WTC11 (cell line): Measurements from ENCODE around the gene SRSF6. TPM values are rescaled to one million over a fixed set of nuclear protein-coding genes. Genes with fewer than 3 reads are reported as not detected.

ENCODE experiments used
- ATAC-seq: fragments of 200-7000 bp; cut with Tn5 transposase; 2 replicates; pipeline ENCODE4 v1.10.0; 2021; ENCODE audit warnings: mild to moderate bottlenecking, moderate library complexity
- CTCF ChIA-PET: fragments of 300-600 bp; sonication (Branson Sonifier 250); formaldehyde crosslinking; loops from one replicate; lab custom pipeline; 2021; ENCODE audit warnings: antibody characterized with exemption; lab: Charles Lee
- POLR2A ChIA-PET: fragments of 350-600 bp; sonication (Branson Sonifier 250); formaldehyde crosslinking; loops from one replicate; lab custom pipeline; 2021; ENCODE audit warnings: antibody characterized with exemption; lab: Charles Lee
- DNase-seq: peaks from one replicate; pipeline ENCODE4 v3.0.0; 2021; ENCODE audit warnings: low spot score
- H3K27ac Mint-ChIP-seq: 2 replicates; pipeline ENCODE4 v1.8.0; 2021; ENCODE audit warnings: mixed read lengths
- H3K27me3 Mint-ChIP-seq: 2 replicates; pipeline ENCODE4 v1.8.0; 2021; ENCODE audit warnings: low read depth, mild to moderate bottlenecking, moderate library complexity, mixed read lengths
- H3K36me3 Mint-ChIP-seq: 2 replicates; pipeline ENCODE4 v1.8.0; 2021; ENCODE audit warnings: mixed read lengths
- H3K4me1 Mint-ChIP-seq: 2 replicates; pipeline ENCODE4 v1.8.0; 2022; ENCODE audit warnings: mixed read lengths
- H3K4me3 Mint-ChIP-seq: 2 replicates; pipeline ENCODE4 v1.8.0; 2021; ENCODE audit warnings: mild to moderate bottlenecking, moderate library complexity, mixed read lengths
- H3K9me3 Mint-ChIP-seq: 2 replicates; pipeline ENCODE4 v1.8.0; 2021; ENCODE audit warnings: mixed read lengths
- ELF4 ChIP-seq: sonication (generic); formaldehyde crosslinking; IDR thresholded peaks from 2 replicates; pipeline ENCODE4 v1.8.1; 2022; ENCODE audit warnings: low read depth, mild to moderate bottlenecking, moderate library complexity, missing genetic modification reagents
- EMX1 ChIP-seq: fragments of 250-450 bp; sonication (Bioruptor Pico); IDR thresholded peaks from 2 replicates; pipeline ENCODE4 v1.8.0; 2021; ENCODE audit warnings: mild to moderate bottlenecking
- ETV6 ChIP-seq: sonication (generic); formaldehyde crosslinking; IDR thresholded peaks from 2 replicates; pipeline ENCODE4 v1.8.1; 2022; ENCODE audit warnings: mild to moderate bottlenecking, missing genetic modification reagents
- GABPB1 ChIP-seq: sonication (generic); formaldehyde crosslinking; IDR thresholded peaks from 2 replicates; pipeline ENCODE4 v1.8.1; 2023; ENCODE audit warnings: mild to moderate bottlenecking, missing genetic modification reagents
- NFATC4 ChIP-seq: fragments of 250-450 bp; sonication (Bioruptor Pico); IDR thresholded peaks from 2 replicates; pipeline ENCODE4 v1.9.0; 2021; ENCODE audit warnings: mild to moderate bottlenecking
- SMAD3 ChIP-seq: sonication (generic); formaldehyde crosslinking; IDR thresholded peaks from 2 replicates; pipeline ENCODE4 v1.8.0; 2022; ENCODE audit warnings: missing genetic modification reagents, mild to moderate bottlenecking, borderline replicate concordance
- ZNF232 ChIP-seq: sonication (generic); formaldehyde crosslinking; IDR thresholded peaks from 2 replicates; pipeline ENCODE4 v1.8.0; 2022; ENCODE audit warnings: mild to moderate bottlenecking, missing genetic modification reagents
- ZNF317 ChIP-seq: sonication (generic); formaldehyde crosslinking; IDR thresholded peaks from 2 replicates; pipeline ENCODE4 v1.8.1; 2023; ENCODE audit warnings: low read depth, mild to moderate bottlenecking, moderate library complexity, missing genetic modification reagents, borderline replicate concordance
- ZNF671 ChIP-seq: fragments of 250-450 bp; sonication (Bioruptor Pico); IDR thresholded peaks from 2 replicates; pipeline ENCODE4 v1.8.0; 2021; ENCODE audit warnings: mild to moderate bottlenecking
- total RNA-seq: library from RNA; stranded (reverse); gene quantifications from 3 replicates; pipeline ENCODE4 v1.2.3, GENCODE V29; 2021
- TF ChIP-seq, protein P1 (sequence below): fragments of 250-450 bp; sonication (Bioruptor Pico); conservative IDR thresholded peaks from 2 replicates; pipeline ENCODE4 v1.9.0; 2021; ENCODE audit warnings: mild to moderate bottlenecking
- TF ChIP-seq, protein P2 (sequence below): sonication (generic); formaldehyde crosslinking; IDR thresholded peaks from 2 replicates; pipeline ENCODE4 v1.8.0; 2022; ENCODE audit warnings: mild to moderate bottlenecking, missing genetic modification reagents
- TF ChIP-seq, protein P3 (sequence below): fragments of 250-450 bp; sonication (Bioruptor Pico); IDR thresholded peaks from 2 replicates; pipeline ENCODE4 v1.9.0; 2021; ENCODE audit warnings: mild to moderate bottlenecking
- TF ChIP-seq, protein P4 (sequence below): sonication (generic); formaldehyde crosslinking; IDR thresholded peaks from 2 replicates; pipeline ENCODE4 v1.8.1; 2023; ENCODE audit warnings: mild to moderate bottlenecking, missing genetic modification reagents
- TF ChIP-seq, protein P5 (sequence below): sonication (generic); formaldehyde crosslinking; IDR thresholded peaks from 2 replicates; pipeline ENCODE4 v1.8.1; 2022; ENCODE audit warnings: low read depth, missing genetic modification reagents, borderline replicate concordance
- TF ChIP-seq, protein P6 (sequence below): sonication (generic); formaldehyde crosslinking; conservative IDR thresholded peaks from 2 replicates; pipeline ENCODE4 v1.8.1; 2023; ENCODE audit warnings: mild to moderate bottlenecking, low read depth, missing genetic modification reagents, moderate library complexity
- TF ChIP-seq, protein P7 (sequence below): sonication (generic); formaldehyde crosslinking; IDR thresholded peaks from 2 replicates; pipeline ENCODE4 v1.8.1; 2022; ENCODE audit warnings: mild to moderate bottlenecking, moderate library complexity, missing genetic modification reagents
- TF ChIP-seq, protein P8 (sequence below): fragments of 250-450 bp; sonication (Bioruptor Pico); IDR thresholded peaks from 2 replicates; pipeline ENCODE4 v1.9.0; 2021; ENCODE audit warnings: mild to moderate bottlenecking

SRSF6 gene
- total RNA-seq, 1 experiment from 2014 or later: 107 TPM

DNA sequence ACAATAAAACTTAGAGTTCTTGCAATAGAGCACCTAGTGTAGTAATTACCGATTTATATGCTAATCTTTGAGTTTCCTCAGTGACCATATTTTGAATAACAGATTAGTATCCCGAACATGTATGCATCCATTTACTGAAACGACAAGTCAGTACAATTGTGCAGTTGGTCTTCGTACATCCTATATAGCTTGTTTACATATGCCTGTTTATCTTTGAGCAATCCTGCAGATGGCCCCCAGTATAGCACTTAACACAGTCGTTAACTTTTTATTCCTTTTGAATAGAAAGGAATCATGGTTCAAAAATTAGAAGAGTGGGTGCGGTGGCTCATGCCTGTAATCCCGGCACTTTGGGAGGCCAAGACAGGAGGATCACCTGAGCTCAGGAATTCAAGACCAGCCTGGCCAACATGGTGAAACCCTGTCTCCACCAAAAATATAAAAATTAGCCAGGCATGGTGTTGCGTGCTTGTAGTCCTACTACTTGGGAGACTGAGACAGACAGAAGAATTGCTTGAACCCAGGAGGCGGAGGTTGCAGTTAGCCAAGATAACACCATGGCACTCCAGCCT lies 6.6 kb downstream of the SRSF6 start:
- TF ChIP-seq NFATC4 (CRISPR knock-in tag): peak; percentile 69; the same call in 1 of the 2 replicates
- TF ChIP-seq EMX1 (CRISPR knock-in tag): 0 out of 2 replicates have a peak, but pooled peaks have one; percentile 28
- TF ChIP-seq, protein P1, sequence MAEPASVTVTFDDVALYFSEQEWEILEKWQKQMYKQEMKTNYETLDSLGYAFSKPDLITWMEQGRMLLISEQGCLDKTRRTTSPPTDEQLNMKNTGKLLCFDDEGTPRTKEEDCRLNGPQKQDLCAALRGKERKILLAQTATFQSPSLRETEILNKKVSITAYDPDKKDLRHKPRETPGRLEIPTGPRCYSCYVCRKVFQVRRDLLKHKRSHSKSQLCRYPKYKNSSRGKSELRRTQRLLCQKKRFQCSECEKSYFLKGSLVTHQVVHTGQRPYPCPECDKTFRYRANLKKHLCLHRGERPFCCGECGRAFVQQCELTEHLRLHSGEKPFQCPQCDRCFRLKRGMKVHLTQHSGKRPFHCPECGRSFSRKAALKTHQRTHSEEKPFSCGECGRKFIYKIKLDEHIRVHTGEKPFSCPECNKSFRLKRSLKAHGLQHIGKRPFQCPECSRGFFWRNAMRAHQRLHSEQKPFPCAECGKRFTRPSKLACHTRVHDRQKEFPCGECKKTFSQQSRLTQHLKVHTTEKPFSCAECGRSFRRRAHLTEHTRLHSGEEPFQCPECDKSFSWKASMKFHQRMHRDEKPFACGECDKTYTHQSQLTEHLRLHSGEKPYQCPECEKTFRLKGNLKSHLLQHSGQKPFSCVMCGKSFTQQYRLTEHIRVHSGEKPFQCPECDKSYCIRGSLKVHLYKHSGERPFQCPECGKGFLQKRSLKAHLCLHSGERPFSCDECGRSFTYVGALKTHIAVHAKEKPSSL (CRISPR knock-in tag): 0 out of 2 replicates have a peak, but pooled peaks have one; percentile 13
- no peak for TF ChIP-seq ELF4 (CRISPR knock-in tag)
- peak; percentile 67; the same call in 1 of the 2 replicates for TF ChIP-seq ZNF671 (CRISPR knock-in tag)
- TF ChIP-seq, protein P2, sequence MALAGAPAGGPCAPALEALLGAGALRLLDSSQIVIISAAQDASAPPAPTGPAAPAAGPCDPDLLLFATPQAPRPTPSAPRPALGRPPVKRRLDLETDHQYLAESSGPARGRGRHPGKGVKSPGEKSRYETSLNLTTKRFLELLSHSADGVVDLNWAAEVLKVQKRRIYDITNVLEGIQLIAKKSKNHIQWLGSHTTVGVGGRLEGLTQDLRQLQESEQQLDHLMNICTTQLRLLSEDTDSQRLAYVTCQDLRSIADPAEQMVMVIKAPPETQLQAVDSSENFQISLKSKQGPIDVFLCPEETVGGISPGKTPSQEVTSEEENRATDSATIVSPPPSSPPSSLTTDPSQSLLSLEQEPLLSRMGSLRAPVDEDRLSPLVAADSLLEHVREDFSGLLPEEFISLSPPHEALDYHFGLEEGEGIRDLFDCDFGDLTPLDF: no peak
- POLR2A ChIA-PET: interaction anchor here (1.6 kb wide), 1 partner anchor 11 kb away, joined by 4 read pairs; no protein-coding TSS in a partner anchor
- no peaks in the 10 kb centered on the region for H3K9me3 Mint-ChIP-seq
- no peaks in the 10 kb centered on the region for H3K27me3 Mint-ChIP-seq
- peaks cover 16% of the 10 kb centered on the region for H3K4me1 Mint-ChIP-seq
- peaks cover 69% of the 10 kb centered on the region for H3K36me3 Mint-ChIP-seq
- ATAC-seq (no peak), DNase-seq (no peak)
- no peak overlapping the region for H3K4me3 Mint-ChIP-seq
- CTCF ChIA-PET: interaction anchor here (0.6 kb wide), 1 partner anchor 123 kb away, joined by 4 read pairs; no protein-coding TSS in a partner anchor
- H3K27ac Mint-ChIP-seq: no peak overlapping the region

DNA sequence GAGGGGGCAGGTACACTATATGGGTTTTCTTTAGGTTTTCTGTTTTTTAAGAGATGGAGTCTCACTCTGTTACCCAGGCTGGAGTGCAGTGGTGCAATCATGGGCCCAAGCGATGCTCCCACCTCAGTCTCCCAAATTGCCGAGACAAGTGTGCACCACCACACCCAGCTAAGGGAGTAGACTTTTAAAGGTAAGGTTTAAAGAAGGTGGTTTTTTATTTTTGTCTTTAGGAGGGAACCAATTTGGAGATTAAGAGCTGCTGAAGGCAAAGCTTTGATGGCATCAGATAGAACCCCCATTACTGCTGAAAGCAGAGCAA lies 7.9 kb downstream of the SRSF6 start:
- Mint-ChIP-seq H3K4me3 (no peak overlapping the region), H3K9me3 (no peaks in the 10 kb centered on the region), H3K36me3 (peaks cover 61% of the 10 kb centered on the region), H3K27ac (no peak overlapping the region), H3K4me1 (peaks cover 3% of the 10 kb centered on the region), H3K27me3 (no peaks in the 10 kb centered on the region)
- peak; percentile 34 for ATAC-seq
- no peak for TF ChIP-seq GABPB1
- TF ChIP-seq, protein P3, sequence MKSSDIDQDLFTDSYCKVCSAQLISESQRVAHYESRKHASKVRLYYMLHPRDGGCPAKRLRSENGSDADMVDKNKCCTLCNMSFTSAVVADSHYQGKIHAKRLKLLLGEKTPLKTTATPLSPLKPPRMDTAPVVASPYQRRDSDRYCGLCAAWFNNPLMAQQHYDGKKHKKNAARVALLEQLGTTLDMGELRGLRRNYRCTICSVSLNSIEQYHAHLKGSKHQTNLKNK: no peak
- DNase-seq: no peak
- CTCF ChIA-PET: no interaction called here
- POLR2A ChIA-PET: interaction anchor here (1.0 to 1.6 kb wide), 4 partner anchors 8 to 52 kb away, joined by 3 to 6 read pairs (median 4); partner anchors contain the start of gene L3MBTL1

DNA sequence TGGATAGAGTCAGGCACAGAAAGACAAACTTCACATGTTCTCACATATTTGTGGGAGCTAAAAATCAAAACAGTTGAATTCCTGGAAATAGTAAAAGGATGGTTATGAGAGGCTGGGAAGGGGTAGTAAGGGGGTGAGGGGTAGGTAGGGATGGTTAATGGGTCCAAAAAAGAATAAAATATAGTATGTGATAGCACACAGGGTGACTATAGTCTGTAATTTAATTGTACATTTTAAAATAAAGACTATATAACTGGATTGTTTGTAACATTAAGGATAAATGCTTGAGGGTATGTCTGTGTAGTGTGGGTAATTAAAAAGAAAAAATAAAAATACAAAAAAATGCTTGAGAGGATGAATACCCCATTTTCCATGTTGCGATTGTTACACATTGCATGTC lies 9.9 kb downstream of the SRSF6 start:
- DNase-seq (no peak), ATAC-seq (no peak)
- H3K27me3 Mint-ChIP-seq: no peaks in the 10 kb centered on the region
- POLR2A ChIA-PET: no interaction called here
- H3K4me1 Mint-ChIP-seq: no peaks in the 10 kb centered on the region
- H3K9me3 Mint-ChIP-seq: no peaks in the 10 kb centered on the region
- no peak overlapping the region for H3K4me3 Mint-ChIP-seq
- no peak overlapping the region for H3K27ac Mint-ChIP-seq
- CTCF ChIA-PET: interaction anchor here (0.7 kb wide), 1 partner anchor 11 kb away, joined by 3 read pairs; no protein-coding TSS in a partner anchor
- peaks cover 43% of the 10 kb centered on the region for H3K36me3 Mint-ChIP-seq
- TF ChIP-seq, protein P4, sequence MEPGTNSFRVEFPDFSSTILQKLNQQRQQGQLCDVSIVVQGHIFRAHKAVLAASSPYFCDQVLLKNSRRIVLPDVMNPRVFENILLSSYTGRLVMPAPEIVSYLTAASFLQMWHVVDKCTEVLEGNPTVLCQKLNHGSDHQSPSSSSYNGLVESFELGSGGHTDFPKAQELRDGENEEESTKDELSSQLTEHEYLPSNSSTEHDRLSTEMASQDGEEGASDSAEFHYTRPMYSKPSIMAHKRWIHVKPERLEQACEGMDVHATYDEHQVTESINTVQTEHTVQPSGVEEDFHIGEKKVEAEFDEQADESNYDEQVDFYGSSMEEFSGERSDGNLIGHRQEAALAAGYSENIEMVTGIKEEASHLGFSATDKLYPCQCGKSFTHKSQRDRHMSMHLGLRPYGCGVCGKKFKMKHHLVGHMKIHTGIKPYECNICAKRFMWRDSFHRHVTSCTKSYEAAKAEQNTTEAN: no peak
- TF ChIP-seq, protein P5, sequence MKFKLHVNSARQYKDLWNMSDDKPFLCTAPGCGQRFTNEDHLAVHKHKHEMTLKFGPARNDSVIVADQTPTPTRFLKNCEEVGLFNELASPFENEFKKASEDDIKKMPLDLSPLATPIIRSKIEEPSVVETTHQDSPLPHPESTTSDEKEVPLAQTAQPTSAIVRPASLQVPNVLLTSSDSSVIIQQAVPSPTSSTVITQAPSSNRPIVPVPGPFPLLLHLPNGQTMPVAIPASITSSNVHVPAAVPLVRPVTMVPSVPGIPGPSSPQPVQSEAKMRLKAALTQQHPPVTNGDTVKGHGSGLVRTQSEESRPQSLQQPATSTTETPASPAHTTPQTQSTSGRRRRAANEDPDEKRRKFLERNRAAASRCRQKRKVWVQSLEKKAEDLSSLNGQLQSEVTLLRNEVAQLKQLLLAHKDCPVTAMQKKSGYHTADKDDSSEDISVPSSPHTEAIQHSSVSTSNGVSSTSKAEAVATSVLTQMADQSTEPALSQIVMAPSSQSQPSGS (CRISPR knock-in tag): no peak
- TF ChIP-seq, protein P6, sequence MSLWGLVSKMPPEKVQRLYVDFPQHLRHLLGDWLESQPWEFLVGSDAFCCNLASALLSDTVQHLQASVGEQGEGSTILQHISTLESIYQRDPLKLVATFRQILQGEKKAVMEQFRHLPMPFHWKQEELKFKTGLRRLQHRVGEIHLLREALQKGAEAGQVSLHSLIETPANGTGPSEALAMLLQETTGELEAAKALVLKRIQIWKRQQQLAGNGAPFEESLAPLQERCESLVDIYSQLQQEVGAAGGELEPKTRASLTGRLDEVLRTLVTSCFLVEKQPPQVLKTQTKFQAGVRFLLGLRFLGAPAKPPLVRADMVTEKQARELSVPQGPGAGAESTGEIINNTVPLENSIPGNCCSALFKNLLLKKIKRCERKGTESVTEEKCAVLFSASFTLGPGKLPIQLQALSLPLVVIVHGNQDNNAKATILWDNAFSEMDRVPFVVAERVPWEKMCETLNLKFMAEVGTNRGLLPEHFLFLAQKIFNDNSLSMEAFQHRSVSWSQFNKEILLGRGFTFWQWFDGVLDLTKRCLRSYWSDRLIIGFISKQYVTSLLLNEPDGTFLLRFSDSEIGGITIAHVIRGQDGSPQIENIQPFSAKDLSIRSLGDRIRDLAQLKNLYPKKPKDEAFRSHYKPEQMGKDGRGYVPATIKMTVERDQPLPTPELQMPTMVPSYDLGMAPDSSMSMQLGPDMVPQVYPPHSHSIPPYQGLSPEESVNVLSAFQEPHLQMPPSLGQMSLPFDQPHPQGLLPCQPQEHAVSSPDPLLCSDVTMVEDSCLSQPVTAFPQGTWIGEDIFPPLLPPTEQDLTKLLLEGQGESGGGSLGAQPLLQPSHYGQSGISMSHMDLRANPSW (CRISPR knock-in tag): no peak
- TF ChIP-seq ETV6 (CRISPR knock-in tag): no peak
- no peak for TF ChIP-seq ZNF232
- TF ChIP-seq, protein P7, sequence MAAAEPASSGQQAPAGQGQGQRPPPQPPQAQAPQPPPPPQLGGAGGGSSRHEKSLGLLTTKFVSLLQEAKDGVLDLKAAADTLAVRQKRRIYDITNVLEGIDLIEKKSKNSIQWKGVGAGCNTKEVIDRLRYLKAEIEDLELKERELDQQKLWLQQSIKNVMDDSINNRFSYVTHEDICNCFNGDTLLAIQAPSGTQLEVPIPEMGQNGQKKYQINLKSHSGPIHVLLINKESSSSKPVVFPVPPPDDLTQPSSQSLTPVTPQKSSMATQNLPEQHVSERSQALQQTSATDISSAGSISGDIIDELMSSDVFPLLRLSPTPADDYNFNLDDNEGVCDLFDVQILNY (CRISPR knock-in tag): no peak
- TF ChIP-seq ZNF317 (CRISPR knock-in tag): no peak
- TF ChIP-seq, protein P8, sequence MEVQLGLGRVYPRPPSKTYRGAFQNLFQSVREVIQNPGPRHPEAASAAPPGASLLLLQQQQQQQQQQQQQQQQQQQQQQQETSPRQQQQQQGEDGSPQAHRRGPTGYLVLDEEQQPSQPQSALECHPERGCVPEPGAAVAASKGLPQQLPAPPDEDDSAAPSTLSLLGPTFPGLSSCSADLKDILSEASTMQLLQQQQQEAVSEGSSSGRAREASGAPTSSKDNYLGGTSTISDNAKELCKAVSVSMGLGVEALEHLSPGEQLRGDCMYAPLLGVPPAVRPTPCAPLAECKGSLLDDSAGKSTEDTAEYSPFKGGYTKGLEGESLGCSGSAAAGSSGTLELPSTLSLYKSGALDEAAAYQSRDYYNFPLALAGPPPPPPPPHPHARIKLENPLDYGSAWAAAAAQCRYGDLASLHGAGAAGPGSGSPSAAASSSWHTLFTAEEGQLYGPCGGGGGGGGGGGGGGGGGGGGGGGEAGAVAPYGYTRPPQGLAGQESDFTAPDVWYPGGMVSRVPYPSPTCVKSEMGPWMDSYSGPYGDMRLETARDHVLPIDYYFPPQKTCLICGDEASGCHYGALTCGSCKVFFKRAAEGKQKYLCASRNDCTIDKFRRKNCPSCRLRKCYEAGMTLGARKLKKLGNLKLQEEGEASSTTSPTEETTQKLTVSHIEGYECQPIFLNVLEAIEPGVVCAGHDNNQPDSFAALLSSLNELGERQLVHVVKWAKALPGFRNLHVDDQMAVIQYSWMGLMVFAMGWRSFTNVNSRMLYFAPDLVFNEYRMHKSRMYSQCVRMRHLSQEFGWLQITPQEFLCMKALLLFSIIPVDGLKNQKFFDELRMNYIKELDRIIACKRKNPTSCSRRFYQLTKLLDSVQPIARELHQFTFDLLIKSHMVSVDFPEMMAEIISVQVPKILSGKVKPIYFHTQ (CRISPR knock-in tag): no peak
- TF ChIP-seq SMAD3 (CRISPR knock-in tag): no peak
